Muscle of back (tissue), 11 donors: ENCODE data around the gene HMCN2. TPM values are rescaled to one million over a fixed set of nuclear protein-coding genes. Genes with fewer than 3 reads are reported as not detected.

ENCODE experiments used
- DNase-seq, 3 donors: peaks; one replicate each; pipeline versions ENCODE4 v3.0.0 to v3.0.0-alpha.2; 2013
- polyA plus RNA-seq, 10 donors: library from polyadenylated mRNA; unstranded; fragments of 120-200 nt; gene quantifications; one replicate each; pipeline ENCODE4 v1.2.1, GENCODE V29; 2013; ENCODE audit not compliant: insufficient read length in 10 of 10

The HMCN2 gene
- polyA plus RNA-seq, 10 donors: 4.8 to 21.1 (median 10.9) TPM

DNA sequence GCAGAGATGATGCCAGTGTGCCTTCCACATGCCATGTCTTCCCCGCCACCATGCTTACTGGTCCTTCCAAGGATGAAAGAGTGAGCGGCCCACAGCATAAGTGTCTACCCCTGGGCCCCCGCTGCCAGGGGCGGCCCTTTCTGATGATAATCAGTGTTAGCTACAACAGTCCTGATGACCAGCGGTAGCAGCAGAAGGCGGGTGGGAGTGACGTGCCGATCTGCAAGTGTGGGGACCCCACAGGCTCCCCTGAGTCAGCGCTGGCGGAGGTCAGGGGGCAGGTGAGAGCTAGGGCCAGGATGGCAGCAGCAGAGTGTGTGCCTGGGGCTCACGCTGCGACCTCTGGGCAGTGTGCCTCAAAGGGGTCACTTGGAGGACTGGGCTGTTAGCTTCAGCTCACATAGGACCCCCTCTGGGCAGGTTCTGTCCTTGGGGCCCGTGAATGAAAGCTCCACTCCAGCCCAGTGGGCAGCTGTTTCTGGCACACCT is 80.4 kb downstream of the HMCN2 start:
- DNase-seq: no peak

GRCh38 chr9:130346431-130346830 is 80.9 kb downstream of the HMCN2 start:
- no peak for DNase-seq

GRCh38 chr9:130347036-130347435 is 81.5 kb downstream of the HMCN2 start:
- DNase-seq: no peak

DNA sequence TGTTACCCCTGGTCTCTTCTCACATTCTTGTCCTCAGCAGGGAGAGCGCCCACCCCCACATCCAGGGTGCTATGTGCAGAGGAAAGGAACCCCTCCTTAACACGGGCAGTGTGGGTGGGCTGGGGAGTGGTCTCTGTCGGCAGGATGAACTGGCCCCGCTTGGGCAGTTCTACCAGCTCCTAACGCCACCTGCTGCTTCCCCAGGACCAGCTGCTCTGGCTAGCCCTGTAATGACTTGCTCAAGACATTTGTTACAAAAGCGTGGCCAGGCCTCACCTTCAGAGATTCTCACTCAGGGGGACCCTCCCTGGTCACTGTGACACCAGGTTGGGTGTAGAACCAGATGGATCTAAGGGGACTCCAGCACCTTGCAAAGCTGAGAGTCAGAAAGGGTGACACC is 82.4 kb downstream of the HMCN2 start:
- DNase-seq: no peak

DNA sequence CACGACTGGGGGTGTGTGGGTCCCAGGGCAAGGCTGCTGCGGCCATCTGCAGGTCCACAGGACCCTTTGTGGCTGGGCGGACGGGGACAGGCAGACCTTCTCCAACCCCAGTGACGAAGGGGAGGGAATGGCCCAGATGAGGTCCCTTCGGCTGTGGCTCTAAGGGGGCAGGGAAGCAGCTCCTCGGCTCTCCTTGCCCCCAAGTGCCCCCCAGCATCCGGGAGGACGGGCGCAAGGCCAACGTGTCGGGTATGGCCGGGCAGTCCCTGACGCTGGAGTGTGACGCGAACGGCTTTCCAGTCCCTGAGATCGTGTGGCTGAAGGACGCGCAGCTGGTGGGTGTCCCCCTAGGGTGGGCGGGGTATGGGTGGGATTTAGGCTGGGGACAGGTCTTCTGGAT is 82.8 kb downstream of the HMCN2 start:
- no peak for DNase-seq

GRCh38 chr9:130348881-130349280 is 83.3 kb downstream of the HMCN2 start:
- no peak for DNase-seq

DNA sequence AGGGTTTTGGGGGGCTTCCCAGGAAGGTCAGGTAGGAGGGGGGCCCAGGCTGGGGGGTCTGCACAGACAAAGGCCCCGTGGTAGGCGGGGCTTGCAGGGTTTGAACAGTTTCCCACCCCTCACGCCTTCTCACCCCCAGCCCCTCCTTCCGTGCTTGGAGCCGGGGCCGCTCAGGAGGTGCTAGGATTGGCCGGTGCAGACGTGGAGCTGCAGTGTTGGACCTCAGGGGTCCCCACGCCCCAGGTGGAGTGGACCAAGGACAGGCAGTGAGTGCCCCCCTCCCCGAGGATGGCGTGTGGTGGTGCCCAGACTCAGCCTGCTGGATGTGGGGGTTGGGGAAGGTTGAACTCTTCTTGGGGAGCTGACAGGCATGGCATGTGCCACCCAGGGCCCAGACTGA is 83.8 kb downstream of the HMCN2 start:
- no peak for DNase-seq

- no peak for DNase-seq
Observed at GRCh38 chr9:130351343-130351742, 85.8 kb downstream of the HMCN2 start.

DNA sequence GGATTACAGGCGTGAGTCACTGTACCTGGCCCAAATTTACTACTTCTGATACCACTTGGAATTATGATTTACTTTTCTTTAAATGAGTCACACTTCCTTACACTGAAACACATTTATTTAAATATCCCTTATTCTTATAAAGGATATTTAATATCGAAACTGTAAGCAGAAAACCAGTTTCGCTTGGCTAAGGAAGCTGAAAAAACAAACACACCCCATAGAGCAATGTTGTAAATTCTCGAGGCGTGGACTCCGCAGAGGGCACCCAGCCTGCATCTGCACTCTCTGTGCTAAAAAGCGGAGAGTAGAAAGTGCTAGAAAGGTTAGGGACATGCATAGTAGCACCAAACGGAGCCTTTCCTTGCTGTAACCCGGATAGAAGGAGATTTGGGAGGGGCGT is 86.5 kb downstream of the HMCN2 start:
- no peak for DNase-seq

DNA sequence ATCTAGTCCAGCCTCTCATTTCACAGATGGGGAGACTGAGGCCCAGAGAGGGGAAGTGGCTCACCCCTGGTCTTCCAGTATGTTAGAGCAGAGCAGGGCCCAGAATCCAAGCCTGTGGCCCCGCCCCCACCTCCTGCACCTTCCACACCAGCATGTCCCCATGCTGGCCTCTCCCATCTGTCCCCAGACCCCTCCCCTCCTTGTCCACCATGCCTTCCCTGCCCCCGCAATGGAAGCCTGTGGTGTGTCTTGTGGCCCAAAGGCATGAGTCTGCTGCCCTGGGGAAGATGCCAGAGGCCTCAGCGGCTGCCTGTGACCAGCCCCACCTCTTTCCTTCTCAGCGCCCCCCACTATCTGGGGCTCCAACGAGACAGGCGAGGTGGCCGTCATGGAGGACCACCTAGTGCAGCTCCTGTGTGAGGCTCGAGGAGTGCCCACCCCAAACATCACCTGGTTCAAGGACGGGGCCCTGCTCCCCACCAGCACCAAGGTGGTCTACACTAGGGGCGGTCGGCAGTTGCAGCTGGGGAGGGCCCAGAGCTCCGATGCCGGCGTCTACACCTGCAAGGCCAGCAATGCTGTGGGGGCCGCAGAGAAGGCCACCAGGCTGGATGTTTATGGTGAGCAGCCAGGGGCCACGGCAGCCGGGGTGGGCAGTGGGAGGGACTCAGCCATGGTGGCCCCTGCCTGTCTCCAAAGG is 87.2 kb downstream of the HMCN2 start:
- no peak for DNase-seq

- no peak for DNase-seq
Observed at GRCh38 chr9:130354378-130354777, 88.8 kb downstream of the HMCN2 start.

DNA sequence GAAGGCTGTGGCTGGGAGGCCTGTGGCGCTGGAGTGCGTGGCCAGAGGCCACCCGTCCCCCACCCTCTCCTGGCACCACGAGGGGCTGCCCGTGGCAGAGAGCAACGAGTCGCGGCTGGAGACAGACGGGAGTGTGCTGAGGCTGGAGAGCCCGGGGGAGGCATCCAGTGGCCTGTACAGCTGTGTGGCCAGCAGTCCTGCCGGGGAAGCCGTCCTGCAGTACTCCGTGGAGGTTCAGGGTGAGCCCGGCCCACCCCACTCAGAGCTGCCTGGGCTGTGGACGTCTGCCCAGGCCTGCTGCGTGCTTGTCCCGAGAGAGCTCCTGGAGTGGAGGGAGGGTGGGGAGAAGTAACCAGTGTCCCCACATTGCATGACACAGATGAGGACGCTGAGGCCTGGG is 89.2 kb downstream of the HMCN2 start:
- DNase-seq: no peak

DNA sequence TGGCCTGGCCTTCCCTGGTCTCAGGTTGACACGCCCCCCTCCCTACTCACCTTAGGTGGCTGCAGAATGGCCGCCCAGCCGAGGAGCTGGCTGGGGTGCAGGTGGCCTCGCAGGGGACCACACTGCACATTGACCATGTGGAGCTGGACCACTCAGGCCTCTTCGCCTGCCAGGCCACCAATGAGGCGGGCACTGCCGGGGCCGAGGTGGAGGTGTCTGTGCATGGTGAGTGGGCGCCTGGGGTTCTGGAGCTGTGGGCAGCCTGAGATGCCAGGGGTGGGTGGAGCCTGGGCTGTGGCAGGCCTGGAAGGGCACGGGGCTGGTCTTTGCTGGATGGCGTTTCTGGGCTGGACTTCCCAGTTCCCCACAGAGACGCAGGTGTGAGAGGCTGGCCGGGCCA is 90.5 kb downstream of the HMCN2 start:
- DNase-seq: no peak

DNA sequence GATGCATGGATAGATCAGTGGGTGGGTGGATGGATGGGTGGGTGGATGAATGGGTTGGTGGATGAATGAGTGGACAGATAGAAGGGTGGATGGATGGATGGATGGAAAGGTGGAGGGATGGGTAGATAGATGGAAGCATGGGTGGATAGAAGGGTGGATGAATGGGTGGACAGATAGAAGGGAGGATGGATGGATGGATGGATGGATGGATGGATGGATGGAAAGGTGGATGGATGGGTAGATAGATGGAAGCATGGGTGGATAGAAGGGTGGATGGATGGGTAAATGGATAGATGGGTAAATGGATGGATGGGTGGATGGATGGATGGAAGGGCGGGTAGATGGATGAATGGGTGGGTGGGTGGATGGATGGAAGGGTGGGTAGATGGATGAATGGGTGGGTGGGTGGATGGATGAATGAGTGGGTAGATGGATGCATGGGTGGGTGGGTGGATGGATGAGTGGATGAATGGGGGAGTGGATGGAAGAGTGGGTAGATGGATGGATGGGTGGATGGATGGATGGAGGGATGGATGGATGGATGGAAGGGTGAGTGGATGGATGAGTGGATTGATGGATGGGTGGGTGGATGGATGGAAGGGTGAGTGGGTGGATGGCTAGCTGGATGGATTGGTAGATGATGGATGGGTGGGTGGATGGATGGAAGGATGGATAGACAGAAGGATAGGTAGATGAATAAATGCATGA is 91.5 kb downstream of the HMCN2 start:
- no peak for DNase-seq

DNA sequence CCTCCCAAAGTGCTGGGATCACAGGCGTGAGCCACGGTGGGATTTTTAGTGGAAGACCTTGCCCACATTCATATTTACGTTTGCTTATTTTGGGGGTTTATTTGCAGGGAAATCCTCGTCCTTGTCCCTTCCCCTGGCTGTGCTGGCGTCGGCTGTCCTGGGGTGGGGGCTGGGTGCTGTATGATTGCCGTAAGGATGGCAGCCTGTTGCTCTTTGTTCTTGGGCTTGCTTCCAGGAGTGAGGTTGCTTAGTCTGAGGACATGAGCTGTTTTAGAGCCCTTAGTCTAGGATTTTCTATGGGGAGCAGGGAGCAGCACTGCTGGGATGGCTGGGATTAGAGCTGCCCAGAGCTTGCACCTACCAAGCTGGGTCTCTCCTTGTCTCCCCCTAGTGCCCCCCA is 93.4 kb downstream of the HMCN2 start:
- no peak for DNase-seq

DNA sequence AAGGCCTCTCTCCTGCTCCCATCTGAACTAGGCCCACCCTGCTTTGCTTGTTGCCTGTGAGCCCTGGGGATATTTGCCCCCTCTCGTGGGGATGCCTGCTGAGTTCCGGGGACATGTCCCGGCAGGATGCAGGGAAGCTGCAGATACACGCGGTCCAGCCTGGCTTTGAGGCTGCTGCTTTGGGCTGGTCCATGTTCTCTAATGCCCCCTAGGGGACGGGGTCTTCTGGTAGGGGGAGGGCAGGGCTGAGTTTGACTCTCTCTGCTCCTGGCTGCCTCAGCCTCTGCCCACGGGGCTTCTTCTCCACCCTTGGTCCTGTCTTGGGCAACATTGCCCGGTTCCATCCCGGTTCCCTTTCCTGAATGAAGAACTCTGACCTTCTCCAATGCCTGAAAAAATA is 94.3 kb downstream of the HMCN2 start:
- no peak for DNase-seq

- DNase-seq: no peak
Observed at GRCh38 chr9:130360672-130361071, 95.1 kb downstream of the HMCN2 start.

DNA sequence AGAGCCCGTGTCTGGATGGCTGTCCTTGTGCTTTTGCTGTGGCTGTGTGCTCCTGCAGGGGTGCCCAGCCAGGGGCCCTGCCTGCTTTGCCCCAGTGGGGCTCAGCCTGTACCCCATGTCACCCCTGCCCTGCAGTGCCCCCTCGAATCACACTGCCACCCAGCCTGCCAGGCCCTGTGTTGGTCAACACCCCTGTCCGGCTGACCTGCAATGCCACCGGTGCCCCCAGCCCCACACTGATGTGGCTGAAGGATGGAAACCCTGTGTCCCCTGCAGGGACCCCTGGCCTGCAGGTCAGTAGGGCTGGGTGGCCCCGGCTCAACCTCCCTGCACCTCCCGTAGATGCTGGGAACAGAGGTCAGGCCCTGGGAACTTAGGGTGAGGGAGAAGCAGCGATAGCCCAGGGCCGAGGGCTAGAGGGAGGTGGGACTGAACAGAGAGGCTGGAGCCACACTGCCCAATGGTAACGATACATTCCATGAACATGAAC is 96.4 kb downstream of the HMCN2 start:
- no peak for DNase-seq

- no peak for DNase-seq
Observed at GRCh38 chr9:130362691-130363090, 97.1 kb downstream of the HMCN2 start.

- DNase-seq: no peak
Observed at GRCh38 chr9:130363755-130364404, 98.3 kb downstream of the HMCN2 start.

- DNase-seq: no peak
Observed at GRCh38 chr9:130364619-130365322, 99.2 kb downstream of the HMCN2 start.

GRCh38 chr9:130365323-130365721 is 99.8 kb downstream of the HMCN2 start:
- no peak for DNase-seq
